GM12801 (cell line): ENCODE measurements around the gene KDM2A.

ENCODE experiments used
- CTCF ChIP-seq: IDR thresholded peaks from one replicate; pipeline ENCODE4 v1.5.1; 2011; ENCODE audit warnings: control low read depth; ENCODE audit not compliant: insufficient read length; ENCODE audit errors: extremely low read depth

The KDM2A gene

DNA sequence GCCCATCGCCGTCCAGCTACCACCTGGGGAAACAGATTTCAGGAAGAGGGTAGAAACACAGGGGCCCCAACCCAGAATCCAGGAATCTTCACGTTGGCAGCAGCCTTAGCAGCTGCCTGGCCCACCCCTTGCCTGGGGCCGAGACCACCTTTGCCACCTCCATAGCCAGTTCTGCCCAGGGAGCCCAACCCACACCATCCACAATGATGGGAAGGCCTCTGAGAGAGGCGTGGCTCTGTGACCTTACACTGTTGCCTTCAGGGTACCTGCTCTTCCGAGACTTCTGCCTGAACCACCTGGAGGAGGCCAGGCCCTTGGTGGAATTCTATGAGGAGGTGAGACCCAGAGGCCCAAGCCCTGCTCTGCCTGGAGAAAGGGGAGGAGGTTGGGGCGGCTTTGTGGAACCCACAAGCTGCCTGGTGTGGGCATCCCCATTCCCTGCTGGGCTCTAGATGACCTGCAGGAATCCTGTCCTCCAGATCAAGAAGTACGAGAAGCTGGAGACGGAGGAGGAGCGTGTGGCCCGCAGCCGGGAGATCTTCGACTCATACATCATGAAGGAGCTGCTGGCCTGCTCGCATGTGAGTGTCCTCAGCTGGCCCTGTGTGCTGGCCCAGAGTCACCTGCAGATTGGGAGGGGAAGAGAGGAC, 160.0 kb downstream of the KDM2A start:
- no peak for TF ChIP-seq CTCF

DNA sequence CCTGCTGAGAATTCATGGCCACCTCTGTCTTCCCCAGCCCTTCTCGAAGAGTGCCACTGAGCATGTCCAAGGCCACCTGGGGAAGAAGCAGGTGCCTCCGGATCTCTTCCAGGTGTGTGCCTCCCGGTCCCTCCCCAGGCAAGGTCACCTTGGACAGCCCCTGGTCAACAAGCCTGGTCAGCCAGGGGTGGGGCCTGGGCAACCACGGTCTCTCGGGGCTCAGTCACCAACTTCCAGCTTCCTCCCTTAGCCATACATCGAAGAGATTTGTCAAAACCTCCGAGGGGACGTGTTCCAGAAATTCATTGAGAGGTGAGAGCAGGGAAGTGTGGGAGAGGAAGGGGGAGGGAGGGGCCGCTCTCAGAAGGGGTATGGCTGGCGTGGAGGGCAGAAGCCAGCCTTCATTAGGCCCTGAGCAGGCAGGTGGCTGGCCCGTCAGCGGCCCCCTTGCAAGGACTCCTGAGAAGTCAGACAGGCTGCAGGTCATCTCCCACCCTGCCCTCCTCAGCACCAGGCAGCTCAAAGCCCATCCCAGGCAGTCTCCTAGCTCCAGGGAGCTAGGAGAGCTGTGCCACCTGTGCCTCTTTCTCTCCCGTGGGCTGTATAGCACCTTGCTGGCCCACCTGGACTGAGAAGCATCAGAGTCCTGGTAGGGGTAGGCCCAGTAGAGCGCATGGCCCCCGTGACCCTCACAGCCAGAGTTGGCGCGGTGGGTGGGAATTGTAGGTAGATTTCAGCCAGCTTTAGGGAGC, 160.7 kb downstream of the KDM2A start:
- TF ChIP-seq CTCF, result no peak

- no peak for TF ChIP-seq CTCF
These were observed 161.3 kb downstream of the KDM2A start for GRCh38 chr11:67280341-67280787.

GRCh38 chr11:67280788-67281551, 161.9 kb downstream of the KDM2A start:
- no peak for TF ChIP-seq CTCF

DNA sequence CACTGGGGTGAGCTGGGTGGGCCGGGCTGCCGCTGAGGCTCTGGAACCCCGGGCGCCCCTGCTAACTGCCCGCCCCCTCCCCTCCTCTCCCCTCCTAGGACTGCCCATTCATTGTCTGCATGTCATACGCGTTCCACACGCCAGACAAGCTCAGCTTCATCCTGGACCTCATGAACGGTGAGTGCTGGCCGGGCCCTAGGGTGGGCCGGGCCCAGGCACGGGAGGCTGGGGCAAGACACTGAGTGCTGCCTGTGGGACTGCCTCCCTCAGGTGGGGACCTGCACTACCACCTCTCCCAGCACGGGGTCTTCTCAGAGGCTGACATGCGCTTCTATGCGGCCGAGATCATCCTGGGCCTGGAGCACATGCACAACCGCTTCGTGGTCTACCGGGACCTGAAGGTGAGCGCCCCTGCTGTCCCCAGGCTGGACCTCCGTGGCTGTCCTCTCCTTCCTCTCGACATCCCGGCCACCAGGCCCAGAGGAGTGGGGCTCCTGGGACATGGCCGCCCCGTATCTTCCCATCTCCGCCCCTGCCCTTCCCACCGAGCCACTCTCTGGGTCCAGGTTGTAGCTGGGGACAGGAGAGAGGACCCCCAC, 162.6 kb downstream of the KDM2A start:
- no peak for TF ChIP-seq CTCF

DNA sequence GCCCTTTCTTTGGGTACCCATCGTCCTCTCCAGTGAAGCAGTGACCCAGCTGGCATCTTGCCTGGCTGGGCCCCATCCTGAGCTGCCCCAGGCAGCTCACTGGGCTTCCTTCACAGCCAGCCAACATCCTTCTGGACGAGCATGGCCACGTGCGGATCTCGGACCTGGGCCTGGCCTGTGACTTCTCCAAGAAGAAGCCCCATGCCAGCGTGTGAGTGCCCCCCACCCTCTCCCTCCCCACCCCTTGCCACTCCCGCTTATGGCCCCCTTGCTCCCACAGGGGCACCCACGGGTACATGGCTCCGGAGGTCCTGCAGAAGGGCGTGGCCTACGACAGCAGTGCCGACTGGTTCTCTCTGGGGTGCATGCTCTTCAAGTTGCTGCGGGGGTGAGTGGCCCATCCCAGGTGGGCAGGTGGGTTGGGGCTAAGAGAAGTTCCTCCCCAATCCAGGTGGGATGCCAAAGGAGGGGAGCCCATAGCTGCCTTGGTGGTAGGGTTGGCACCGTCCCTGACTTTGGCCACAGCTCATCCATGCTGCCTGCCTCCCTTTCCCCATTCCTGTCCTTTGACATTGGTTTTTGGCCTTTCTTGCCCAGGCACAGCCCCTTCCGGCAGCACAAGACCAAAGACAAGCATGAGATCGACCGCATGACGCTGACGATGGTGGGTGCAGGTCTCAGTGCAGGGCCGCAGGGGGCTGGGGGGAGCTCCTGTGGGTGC, 163.3 kb downstream of the KDM2A start:
- no peak for TF ChIP-seq CTCF
